K562 (cell line): ENCODE measurements around the gene USP28. TPM values are rescaled to one million over a fixed set of nuclear protein-coding genes. Genes with fewer than 3 reads are reported as not detected.

Experiments
- ATAC-seq: fragments of 200-7000 bp; cut with Tn5 transposase; 3 replicates; pipeline ENCODE4 v1.9.1; 2020; ENCODE audit warnings: moderate library complexity
- BruUV-seq: library from RNA; stranded (reverse); fragments of 400-500 nt; replicated peaks from 2 replicates; lab custom pipeline; 2021; lab: Mats Ljungman, UMichigan
- CTCF ChIA-PET: fragments of 300-600 bp; formaldehyde crosslinking; extraction: SDS; loops from one replicate; lab custom pipeline; 2021; ENCODE audit warnings: low intra/inter-chr PET ratio; lab: Yijun Ruan, JAX
- POLR2A ChIA-PET: fragments of 300-600, 350-650 bp; sonication (Branson Sonifier 250); formaldehyde crosslinking; extraction: SDS; loops from one replicate; lab custom pipeline; 2021; ENCODE audit warnings: antibody characterized with exemption, inconsistent platforms; lab: Yijun Ruan, JAX
- DNase-seq, 4 experiments: peaks; one replicate each; pipeline versions ENCODE4 v3.0.0 to v3.0.0-alpha.2; 2011 to 2018; ENCODE audit warnings: low spot score in 3 of 4, mixed read lengths in 3 of 4; ENCODE audit errors: extremely low read depth in 1 of 4
- FAIRE-seq: peaks from 2 replicates; lab custom pipeline; 2011; peaks lifted over from hg19 to GRCh38; lab: Jason Lieb, UNC
- H2AFZ ChIP-seq: 2 replicates; pipeline ENCODE4 v1.6.0; 2011; ENCODE audit warnings: low read depth, low read length, control low read depth, inconsistent platforms
- H3K27ac ChIP-seq: fragments of 200-600 bp; 3 replicates; pipeline ENCODE4 v1.8.0; 2011; ENCODE audit warnings: low read depth, mild to moderate bottlenecking, control low read depth, inconsistent platforms, low read length, moderate library complexity, mixed read lengths; ENCODE audit errors: extremely low read depth
- H3K27me3 ChIP-seq, 2 experiments: fragments of 300-600 bp in 1 of 2; 2 replicates in 1 of 2; 3 replicates in 1 of 2; pipeline versions ENCODE4 v1.6.0 to v1.8.0; 2011; ENCODE audit warnings: inconsistent platforms in 2 of 2, low read length in 2 of 2, mild to moderate bottlenecking in 1 of 2, mixed read lengths in 1 of 2, moderate library complexity in 1 of 2; ENCODE audit not compliant: control insufficient read depth in 2 of 2, insufficient read depth in 2 of 2
- H3K36me3 ChIP-seq: fragments of 300-600 bp; 3 replicates; pipeline ENCODE4 v1.8.0; 2011; ENCODE audit warnings: mild to moderate bottlenecking, low read length, inconsistent platforms; ENCODE audit not compliant: control insufficient read depth, insufficient read depth
- H3K4me1 ChIP-seq, 2 experiments: fragments of 200-600 bp in 1 of 2; replicated peaks in 1 of 2; 2 replicates in 1 of 2; 3 replicates in 1 of 2; pipeline versions ENCODE4 v1.5.1 to v1.8.0; 2011; ENCODE audit warnings: inconsistent platforms in 2 of 2, low read length in 2 of 2, mild to moderate bottlenecking in 1 of 2, mixed read lengths in 1 of 2, moderate library complexity in 1 of 2; ENCODE audit not compliant: control insufficient read depth in 2 of 2, insufficient read depth in 2 of 2
- H3K4me2 ChIP-seq: 2 replicates; pipeline ENCODE4 v1.6.1; 2011; ENCODE audit warnings: low read length, control low read depth, inconsistent platforms, mixed read lengths; ENCODE audit not compliant: insufficient read depth
- H3K4me3 ChIP-seq: fragments of 200-600 bp; sonication (generic), shearing (Covaris generic); 2 replicates; pipeline ENCODE4 v1.5.1; 2016; ENCODE audit warnings: control low read depth, inconsistent platforms
- H3K79me2 ChIP-seq: fragments of 200-600 bp; 3 replicates; pipeline ENCODE4 v1.8.0; 2011; ENCODE audit warnings: low read length, inconsistent platforms; ENCODE audit not compliant: control insufficient read depth, insufficient read depth
- H3K9ac ChIP-seq, 2 experiments: 2 replicates each; pipeline versions ENCODE4 v1.6.0 to v1.6.1; 2011; ENCODE audit warnings: low read depth in 2 of 2, low read length in 2 of 2, control low read depth in 1 of 2, inconsistent platforms in 1 of 2, mild to moderate bottlenecking in 1 of 2, mixed read lengths in 1 of 2; ENCODE audit not compliant: insufficient read depth in 1 of 2
- H3K9me1 ChIP-seq: one replicate; pipeline ENCODE4 v1.6.0; 2011; ENCODE audit warnings: inconsistent platforms, mild to moderate bottlenecking, low read length, moderate library complexity; ENCODE audit not compliant: control insufficient read depth, insufficient read depth
- H3K9me3 ChIP-seq: replicated peaks from 2 replicates; pipeline ENCODE4 v1.5.1; 2011; ENCODE audit warnings: low read depth, low read length, inconsistent platforms; ENCODE audit not compliant: control insufficient read depth, insufficient read depth
- H4K20me1 ChIP-seq: replicated peaks from 2 replicates; pipeline ENCODE4 v1.6.1; 2011; ENCODE audit warnings: low read length, inconsistent platforms, mixed read lengths; ENCODE audit not compliant: control insufficient read depth, insufficient read depth
- BRCA1 ChIP-seq, 2 experiments: fragments of 450-650 bp in 1 of 2; sonication (generic) in 1 of 2; formaldehyde crosslinking in 1 of 2; IDR thresholded peaks; 2 replicates each; pipeline versions ENCODE4 v1.5.0 to v1.6.1; 2017 to 2020; ENCODE audit warnings: mild to moderate bottlenecking in 1 of 2, missing genetic modification reagents in 1 of 2
- FUS ChIP-seq: fragments of 200-400 bp; formaldehyde crosslinking; optimal IDR thresholded peaks from 2 replicates; pipeline ENCODE3; 2017; ENCODE audit warnings: low read depth, low read length
- HNRNPLL ChIP-seq: fragments of 200-400 bp; formaldehyde crosslinking; IDR thresholded peaks from 2 replicates; pipeline ENCODE4 v1.6.1; 2017; ENCODE audit warnings: low read length, low read depth, mild to moderate bottlenecking; ENCODE audit not compliant: poor library complexity, severe bottlenecking
- KLF13 ChIP-seq: fragments of 450-650 bp; IDR thresholded peaks from 2 replicates; pipeline ENCODE4 v1.6.1; 2016; ENCODE audit warnings: missing genetic modification characterization, low read depth, mild to moderate bottlenecking, missing compliant biosample characterization, moderate library complexity, borderline replicate concordance
- NR2C1 ChIP-seq, 2 experiments: fragments of 450-650 bp; IDR thresholded peaks; 2 replicates each; pipeline ENCODE4 v1.6.1; 2017; ENCODE audit warnings: mild to moderate bottlenecking in 2 of 2, antibody characterized with exemption in 1 of 2, inconsistent platforms in 1 of 2, missing compliant biosample characterization in 1 of 2, missing genetic modification characterization in 1 of 2
- POLR2AphosphoS5 ChIP-seq: IDR thresholded peaks from 2 replicates; pipeline ENCODE4 v1.6.1; 2011; ENCODE audit warnings: mild to moderate bottlenecking, low read depth, low read length, moderate library complexity; ENCODE audit not compliant: control insufficient read depth, insufficient read depth
- RBM34 ChIP-seq: fragments of 200-400 bp; formaldehyde crosslinking; IDR thresholded peaks from 2 replicates; pipeline ENCODE4 v1.6.1; 2018; ENCODE audit warnings: low read length, borderline replicate concordance; ENCODE audit not compliant: insufficient read depth
- SMAD1 ChIP-seq: fragments of 150-350 bp; IDR thresholded peaks from 2 replicates; pipeline ENCODE4 v1.6.1; 2014; ENCODE audit warnings: low read length, low read depth; ENCODE audit not compliant: partially characterized antibody
- SMAD3 ChIP-seq: fragments of 450-650 bp; formaldehyde crosslinking; conservative IDR thresholded peaks from 2 replicates; pipeline ENCODE4 v1.4.0; 2020; ENCODE audit warnings: mild to moderate bottlenecking
- TAF9B ChIP-seq: fragments of 450-650 bp; IDR thresholded peaks from 2 replicates; pipeline ENCODE4 v1.6.1; 2018; ENCODE audit warnings: mild to moderate bottlenecking; ENCODE audit not compliant: partially characterized antibody
- XRCC5 ChIP-seq: fragments of 200-400 bp; formaldehyde crosslinking; IDR thresholded peaks from 2 replicates; pipeline ENCODE4 v1.6.1; 2017; ENCODE audit warnings: low read depth, mild to moderate bottlenecking, low read length
- ZNF311 ChIP-seq: fragments of 250-450 bp; sonication (Bioruptor Pico); IDR thresholded peaks from 2 replicates; pipeline ENCODE4 v1.4.0; 2020; ENCODE audit warnings: mild to moderate bottlenecking, moderate library complexity
- ZNF695 ChIP-seq: fragments of 450-650 bp; formaldehyde crosslinking; IDR thresholded peaks from 2 replicates; pipeline ENCODE4 v1.4.0; 2020; ENCODE audit warnings: mild to moderate bottlenecking, moderate library complexity
- in situ Hi-C: fragments of 300-500 bp; cut with MboI; formaldehyde crosslinking; loops from 4 replicates; pipeline ENCODE4 v1.15.0; 2018; ENCODE audit warnings: inconsistent platforms, mixed read lengths
- intact Hi-C: fragments of 100-400 bp; cut with micrococcal nuclease; formaldehyde crosslinking; loops from 2 replicates; pipeline ENCODE4 v1.14.2; 2022
- polyA plus RNA-seq, 8 experiments: library from polyadenylated mRNA; depleted of rRNA in 4 of 8; stranded (reverse) in 5 of 8; unstranded in 3 of 8; fragments of >200 nt; fragmentation: Nextera tagmentation in 2 of 8; fragmentation: Illumina TruSeq in 1 of 8; extraction: Ambion mirVana in 2 of 8; extraction: Trizol in 1 of 8; gene quantifications; 2 replicates each; pipeline versions ENCODE4 v1.2.1 to v1.2.3, GENCODE V29; 2011 to 2014; ENCODE audit warnings: inconsistent platforms in 1 of 8, missing spikeins in 1 of 8
- total RNA-seq, 7 experiments: library from RNA; depleted of rRNA in 6 of 7; stranded (reverse); fragments of >200 nt in 6 of 7; fragmentation: Illumina TruSeq in 2 of 7; extraction: Trizol in 2 of 7; gene quantifications; 2 replicates each; pipeline versions ENCODE4 v1.2.1 to v1.2.3, GENCODE V29; 2011 to 2021; ENCODE audit warnings: low replicate concordance in 1 of 7
- TF ChIP-seq, protein P1 (sequence below): conservative IDR thresholded peaks from 2 replicates; pipeline ENCODE4 v1.6.1; 2011; ENCODE audit warnings: low read depth, mild to moderate bottlenecking, low read length; ENCODE audit not compliant: control insufficient read depth
- TF ChIP-seq, protein P2 (sequence below): fragments of 450-650 bp; IDR thresholded peaks from 2 replicates; pipeline ENCODE4 v1.7.0; 2016; ENCODE audit warnings: borderline replicate concordance
- TF ChIP-seq, protein P3 (sequence below): sonication (generic); formaldehyde crosslinking; IDR thresholded peaks from 2 replicates; pipeline ENCODE4 v1.9.0; 2022; ENCODE audit warnings: mild to moderate bottlenecking, missing genetic modification reagents
- TF ChIP-seq, protein P4 (sequence below): fragments of 250-450 bp; sonication (Bioruptor Pico); IDR thresholded peaks from 2 replicates; pipeline ENCODE4 v1.8.0; 2022; ENCODE audit warnings: moderate library complexity, mild to moderate bottlenecking, inconsistent platforms

Gene USP28
- total and polyA plus RNA-seq, 9 of the 15 experiments (the other 6 are each of a cell fraction or from before 2014, with no cell fraction given): 3.7 to 42.7 (median 20.3) TPM

DNA sequence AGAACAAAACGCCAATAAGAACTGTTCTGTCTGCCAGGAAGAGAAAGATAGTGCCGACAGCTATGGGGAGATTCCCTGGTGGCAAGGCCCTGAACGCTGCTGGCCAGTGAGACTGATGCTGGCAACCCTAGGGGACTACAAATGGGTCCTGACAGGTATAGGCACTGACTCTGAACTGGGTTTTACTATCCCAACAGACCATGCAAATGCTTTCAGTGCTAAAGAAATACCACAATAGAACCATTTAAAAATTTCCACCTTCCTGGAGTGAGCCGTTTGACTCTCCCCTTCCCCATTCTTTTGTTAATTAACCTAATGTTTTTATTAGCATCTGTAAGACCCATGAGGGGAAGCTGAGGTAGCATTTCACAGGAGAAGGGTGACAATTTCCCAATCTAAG lies 25.7 kb downstream of the USP28 start (continued):
- TF ChIP-seq NR2C1 (IDR thresholded peaks at IDR 0.05): no peak
- no peak for TF ChIP-seq NR2C1 (tag; IDR thresholded peaks at IDR 0.05)
- TF ChIP-seq XRCC5: no peak

DNA sequence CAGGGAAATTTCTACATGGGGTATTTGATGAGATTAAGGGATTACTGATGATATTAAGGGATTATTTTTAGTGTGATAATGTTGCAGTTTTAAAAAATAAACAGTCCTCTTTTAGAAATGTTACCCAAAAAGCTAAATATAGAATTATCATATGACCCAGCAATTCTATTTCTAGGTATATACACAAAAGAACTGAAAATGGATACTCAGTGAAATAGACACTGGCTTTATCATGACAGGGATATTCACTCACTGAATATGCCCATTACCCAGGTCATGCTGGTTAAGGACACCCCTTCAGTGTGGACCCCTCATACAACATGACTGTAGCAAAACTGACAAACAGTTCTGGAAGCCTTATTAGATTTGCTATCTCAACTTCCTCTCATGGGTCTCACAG lies 27.8 kb downstream of the USP28 start:
- Histone ChIP-seq H3K9me1 (no peaks in the 10 kb centered on the region), H3K4me3 (no peak overlapping the region), H3K36me3 (peaks cover 19% of the 10 kb centered on the region; the same call in 1 of the 3 replicates), H3K9me3 (no peaks in the 10 kb centered on the region), H3K79me2 (no peaks in the 10 kb centered on the region), H3K4me2 (no peak overlapping the region), H4K20me1 (no peaks in the 10 kb centered on the region), H3K27ac (no peak overlapping the region), H3K4me1 (no peaks in the 10 kb centered on the region), H3K9ac (no peak overlapping the region), H2AFZ (no peak overlapping the region), H3K27me3 (no peaks in the 10 kb centered on the region)
- FAIRE-seq: no peak
- intact Hi-C loops (no loop called here), in situ Hi-C loops (no loop called here)
- ATAC-seq: no peak
- BruUV-seq: no TSS peak
- POLR2A ChIA-PET: interaction anchor here (0.7 kb wide), 1 partner anchor 49 kb away, joined by 3 read pairs; no protein-coding TSS in a partner anchor
- CTCF ChIA-PET: no interaction called here
- DNase-seq: no peak
- TF ChIP-seq POLR2AphosphoS5 (no peak), TAF9B (no peak), FUS (no peak), KLF13 (tag) (no peak), ZNF695 (CRISPR knock-in tag) (no peak), BRCA1 (IDR thresholded peaks at IDR 0.05) (no peak), BRCA1 (CRISPR knock-in tag; IDR thresholded peaks at IDR 0.05) (no peak), HNRNPLL (no peak), SMAD3 (CRISPR knock-in tag) (no peak), SMAD1 (no peak), ZNF311 (CRISPR knock-in tag) (no peak), RBM34 (no peak)
- TF ChIP-seq, protein P1, sequence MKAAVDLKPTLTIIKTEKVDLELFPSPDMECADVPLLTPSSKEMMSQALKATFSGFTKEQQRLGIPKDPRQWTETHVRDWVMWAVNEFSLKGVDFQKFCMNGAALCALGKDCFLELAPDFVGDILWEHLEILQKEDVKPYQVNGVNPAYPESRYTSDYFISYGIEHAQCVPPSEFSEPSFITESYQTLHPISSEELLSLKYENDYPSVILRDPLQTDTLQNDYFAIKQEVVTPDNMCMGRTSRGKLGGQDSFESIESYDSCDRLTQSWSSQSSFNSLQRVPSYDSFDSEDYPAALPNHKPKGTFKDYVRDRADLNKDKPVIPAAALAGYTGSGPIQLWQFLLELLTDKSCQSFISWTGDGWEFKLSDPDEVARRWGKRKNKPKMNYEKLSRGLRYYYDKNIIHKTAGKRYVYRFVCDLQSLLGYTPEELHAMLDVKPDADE: no peak
- TF ChIP-seq, protein P2, sequence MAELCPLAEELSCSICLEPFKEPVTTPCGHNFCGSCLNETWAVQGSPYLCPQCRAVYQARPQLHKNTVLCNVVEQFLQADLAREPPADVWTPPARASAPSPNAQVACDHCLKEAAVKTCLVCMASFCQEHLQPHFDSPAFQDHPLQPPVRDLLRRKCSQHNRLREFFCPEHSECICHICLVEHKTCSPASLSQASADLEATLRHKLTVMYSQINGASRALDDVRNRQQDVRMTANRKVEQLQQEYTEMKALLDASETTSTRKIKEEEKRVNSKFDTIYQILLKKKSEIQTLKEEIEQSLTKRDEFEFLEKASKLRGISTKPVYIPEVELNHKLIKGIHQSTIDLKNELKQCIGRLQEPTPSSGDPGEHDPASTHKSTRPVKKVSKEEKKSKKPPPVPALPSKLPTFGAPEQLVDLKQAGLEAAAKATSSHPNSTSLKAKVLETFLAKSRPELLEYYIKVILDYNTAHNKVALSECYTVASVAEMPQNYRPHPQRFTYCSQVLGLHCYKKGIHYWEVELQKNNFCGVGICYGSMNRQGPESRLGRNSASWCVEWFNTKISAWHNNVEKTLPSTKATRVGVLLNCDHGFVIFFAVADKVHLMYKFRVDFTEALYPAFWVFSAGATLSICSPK: no peak
- TF ChIP-seq, protein P3, sequence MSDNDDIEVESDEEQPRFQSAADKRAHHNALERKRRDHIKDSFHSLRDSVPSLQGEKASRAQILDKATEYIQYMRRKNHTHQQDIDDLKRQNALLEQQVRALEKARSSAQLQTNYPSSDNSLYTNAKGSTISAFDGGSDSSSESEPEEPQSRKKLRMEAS: no peak
- TF ChIP-seq, protein P4, sequence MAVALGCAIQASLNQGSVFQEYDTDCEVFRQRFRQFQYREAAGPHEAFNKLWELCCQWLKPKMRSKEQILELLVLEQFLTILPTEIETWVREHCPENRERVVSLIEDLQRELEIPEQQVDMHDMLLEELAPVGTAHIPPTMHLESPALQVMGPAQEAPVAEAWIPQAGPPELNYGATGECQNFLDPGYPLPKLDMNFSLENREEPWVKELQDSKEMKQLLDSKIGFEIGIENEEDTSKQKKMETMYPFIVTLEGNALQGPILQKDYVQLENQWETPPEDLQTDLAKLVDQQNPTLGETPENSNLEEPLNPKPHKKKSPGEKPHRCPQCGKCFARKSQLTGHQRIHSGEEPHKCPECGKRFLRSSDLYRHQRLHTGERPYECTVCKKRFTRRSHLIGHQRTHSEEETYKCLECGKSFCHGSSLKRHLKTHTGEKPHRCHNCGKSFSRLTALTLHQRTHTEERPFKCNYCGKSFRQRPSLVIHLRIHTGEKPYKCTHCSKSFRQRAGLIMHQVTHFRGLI (CRISPR knock-in tag): no peak
